IPS-18a (cell line): ENCODE measurements around the gene ABCA5.

ENCODE experiments used
- H3K27ac ChIP-seq: one replicate; pipeline ENCODE4 v1.5.1; 2013; ENCODE audit warnings: low read length
- H3K27me3 ChIP-seq: one replicate; pipeline ENCODE4 v1.6.1; 2013; ENCODE audit warnings: mild to moderate bottlenecking, low read length; ENCODE audit not compliant: control insufficient read depth, insufficient read depth
- H3K36me3 ChIP-seq: one replicate; pipeline ENCODE4 v1.6.1; 2013; ENCODE audit warnings: low read depth, low read length; ENCODE audit not compliant: control insufficient read depth
- H3K4me1 ChIP-seq: one replicate; pipeline ENCODE4 v1.6.1; 2013; ENCODE audit warnings: low read depth, low read length; ENCODE audit not compliant: control insufficient read depth
- H3K4me3 ChIP-seq: one replicate; pipeline ENCODE4 v1.5.1; 2013; ENCODE audit warnings: low read length
- H3K9ac ChIP-seq: one replicate; pipeline ENCODE4 v1.6.1; 2013; ENCODE audit warnings: mild to moderate bottlenecking, low read length, moderate library complexity
- H3K9me3 ChIP-seq: one replicate; pipeline ENCODE4 v1.6.1; 2013; ENCODE audit warnings: low read depth, low read length; ENCODE audit not compliant: control insufficient read depth

Gene ABCA5

DNA sequence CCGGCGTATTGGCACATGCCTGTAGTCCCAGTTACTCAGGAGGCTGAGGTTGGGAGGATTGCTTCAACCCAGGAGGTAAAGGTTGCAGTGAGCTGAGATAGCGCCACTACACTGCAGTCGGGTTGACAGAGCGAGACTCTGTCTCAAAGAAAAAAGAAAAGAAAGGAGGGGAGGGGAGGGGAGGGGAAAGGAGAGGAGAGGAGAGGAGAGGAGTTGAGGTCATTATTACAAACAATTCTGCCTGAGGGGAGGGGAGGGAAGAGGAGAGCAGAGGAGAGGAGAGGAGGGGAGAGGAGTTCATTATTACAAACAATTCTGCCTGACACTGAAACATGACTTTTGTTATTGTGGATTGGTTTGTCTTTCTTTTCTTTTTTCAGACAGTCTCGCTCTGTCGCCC is 19.8 kb upstream of the ABCA5 start:
- no peaks in the 10 kb centered on the region for H3K27me3 ChIP-seq
- H3K9ac ChIP-seq = no peak overlapping the region
- no peaks in the 10 kb centered on the region for H3K36me3 ChIP-seq
- peaks cover 15% of the 10 kb centered on the region for H3K4me1 ChIP-seq
- H3K27ac ChIP-seq = no peak overlapping the region
- H3K4me3 ChIP-seq = no peak overlapping the region
- no peaks in the 10 kb centered on the region for H3K9me3 ChIP-seq

DNA sequence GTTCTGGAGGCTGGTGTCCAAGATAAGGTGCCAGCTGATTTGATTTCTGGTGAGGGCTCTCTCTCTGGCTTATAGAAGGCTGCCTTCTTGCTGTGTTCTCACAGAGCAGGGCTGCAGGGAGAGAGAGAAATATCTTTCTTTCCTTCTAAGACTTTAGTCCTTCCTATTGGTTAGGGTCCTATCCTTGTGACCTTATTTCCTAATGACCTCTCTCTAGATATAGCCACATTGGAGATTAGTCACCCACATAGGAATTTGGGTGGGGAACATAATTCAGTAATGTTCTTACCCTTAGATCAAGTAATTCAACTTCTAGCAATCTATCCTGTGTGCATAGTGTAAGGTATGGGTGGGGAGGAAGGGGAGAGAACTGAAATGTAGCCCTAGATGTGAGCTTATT is 18.0 kb upstream of the ABCA5 start:
- Histone ChIP-seq H3K4me1 (peaks cover 15% of the 10 kb centered on the region), H3K9ac (no peak overlapping the region), H3K27me3 (no peaks in the 10 kb centered on the region), H3K27ac (no peak overlapping the region), H3K4me3 (no peak overlapping the region), H3K9me3 (no peaks in the 10 kb centered on the region), H3K36me3 (no peaks in the 10 kb centered on the region)

DNA sequence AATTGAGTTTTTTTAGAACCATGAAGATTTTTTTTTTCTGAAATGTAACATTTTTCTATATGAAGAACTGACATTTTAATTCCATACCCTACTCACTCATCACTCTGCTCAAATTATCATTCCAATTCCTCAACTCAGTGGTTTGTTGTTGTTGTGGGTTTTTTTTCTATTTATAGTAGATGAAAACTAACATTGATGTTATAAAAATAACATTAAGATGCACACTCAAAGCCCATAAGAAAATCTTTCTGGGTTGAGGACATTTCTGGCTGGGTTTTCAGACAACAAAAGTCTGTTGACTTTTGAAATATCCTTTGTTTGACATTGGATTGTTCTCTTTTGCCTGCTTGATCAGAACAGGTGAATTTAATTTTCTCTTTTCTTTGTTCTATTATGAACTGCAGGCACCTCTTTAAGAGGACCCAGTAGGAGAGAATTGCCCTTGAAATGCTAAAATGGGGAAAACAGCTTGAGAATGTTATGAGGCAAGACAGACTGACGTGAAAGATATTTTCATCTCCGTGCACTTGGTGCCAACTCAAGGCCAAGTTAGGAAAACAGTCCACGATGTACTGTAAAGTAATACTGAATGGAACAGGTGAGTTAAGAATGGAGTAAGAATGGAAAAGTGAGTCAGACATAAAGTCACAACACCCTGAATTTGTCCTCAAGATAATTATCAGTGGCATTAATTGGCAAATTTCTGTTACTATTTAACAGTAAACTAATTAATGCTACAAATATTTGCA is 16.1 kb upstream of the ABCA5 start:
- Histone ChIP-seq H3K9ac (no peak overlapping the region), H3K4me3 (no peak overlapping the region), H3K27ac (no peak overlapping the region), H3K4me1 (peaks cover 15% of the 10 kb centered on the region), H3K9me3 (no peaks in the 10 kb centered on the region), H3K36me3 (no peaks in the 10 kb centered on the region), H3K27me3 (no peaks in the 10 kb centered on the region)

DNA sequence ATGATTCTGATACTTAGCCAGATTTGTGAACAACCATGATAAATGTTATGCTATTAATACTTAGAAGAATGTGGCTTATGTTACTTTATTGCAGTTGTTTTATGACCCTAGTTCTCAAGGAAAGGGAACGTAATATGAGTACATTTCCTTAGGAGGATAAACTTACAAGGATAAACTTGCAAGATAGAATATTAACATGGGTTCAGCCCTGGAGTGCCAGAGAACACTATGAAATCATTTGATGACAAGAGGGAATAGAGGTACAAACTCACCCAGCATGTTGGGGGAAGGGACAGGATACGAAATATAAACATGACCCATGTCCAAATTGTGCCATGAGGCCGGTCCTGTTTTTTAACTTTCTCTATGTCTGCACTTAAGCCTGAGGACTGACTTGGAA is 13.0 kb upstream of the ABCA5 start:
- H3K36me3 ChIP-seq = no peaks in the 10 kb centered on the region
- no peaks in the 10 kb centered on the region for H3K9me3 ChIP-seq
- H3K27me3 ChIP-seq = no peaks in the 10 kb centered on the region
- peaks cover 15% of the 10 kb centered on the region for H3K4me1 ChIP-seq
- H3K9ac ChIP-seq = no peak overlapping the region
- no peak overlapping the region for H3K27ac ChIP-seq
- H3K4me3 ChIP-seq = no peak overlapping the region

DNA sequence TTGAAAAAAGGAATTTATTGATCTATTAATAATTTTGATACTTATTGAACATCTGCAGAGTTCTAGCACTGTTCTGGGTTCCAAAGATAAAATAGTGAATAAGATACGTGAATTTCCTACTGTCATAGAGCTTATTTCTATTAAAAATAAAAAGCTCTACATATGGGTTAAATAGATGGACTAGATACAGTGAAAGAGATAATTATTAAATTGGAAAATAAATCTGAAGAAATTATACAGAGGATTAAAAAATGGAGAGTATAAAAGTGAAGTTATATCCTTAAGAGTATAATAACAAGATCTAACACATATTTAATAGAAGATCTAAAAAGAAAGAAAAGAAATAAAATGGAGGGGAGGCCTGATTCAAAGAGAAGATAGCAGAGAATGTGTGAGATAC is 10.1 kb upstream of the ABCA5 start:
- Histone ChIP-seq H3K36me3 (no peaks in the 10 kb centered on the region), H3K9me3 (no peaks in the 10 kb centered on the region), H3K4me3 (no peak overlapping the region), H3K27ac (no peak overlapping the region), H3K4me1 (no peaks in the 10 kb centered on the region), H3K27me3 (no peaks in the 10 kb centered on the region), H3K9ac (no peak overlapping the region)

DNA sequence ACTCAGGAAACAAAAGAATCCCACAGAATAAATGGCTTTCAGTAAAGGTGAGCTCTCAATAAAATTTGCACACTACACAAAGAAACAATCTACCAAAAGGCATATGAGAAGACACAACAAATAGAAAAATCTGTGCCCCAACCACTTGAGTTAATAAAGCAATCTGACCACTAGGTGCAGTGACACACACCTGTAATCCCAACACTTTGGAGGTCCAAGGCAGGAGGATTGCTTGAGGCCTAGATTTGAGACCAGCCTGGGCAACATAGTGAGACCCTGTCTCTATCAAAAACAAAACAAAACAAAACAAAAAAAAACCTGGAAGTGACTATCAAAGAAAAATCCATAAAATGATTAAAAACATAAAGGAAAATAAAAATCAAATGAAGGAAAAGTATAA is 9.6 kb upstream of the ABCA5 start:
- H3K9me3 ChIP-seq = no peaks in the 10 kb centered on the region
- H3K9ac ChIP-seq = no peak overlapping the region
- H3K36me3 ChIP-seq = no peaks in the 10 kb centered on the region
- H3K27me3 ChIP-seq = no peaks in the 10 kb centered on the region
- H3K4me3 ChIP-seq = no peak overlapping the region
- H3K27ac ChIP-seq = no peak overlapping the region
- no peaks in the 10 kb centered on the region for H3K4me1 ChIP-seq

- H3K4me3 ChIP-seq = no peak overlapping the region
- no peaks in the 10 kb centered on the region for H3K27me3 ChIP-seq
- H3K36me3 ChIP-seq = no peaks in the 10 kb centered on the region
- H3K9ac ChIP-seq = no peak overlapping the region
- H3K4me1 ChIP-seq = no peaks in the 10 kb centered on the region
- H3K9me3 ChIP-seq = no peaks in the 10 kb centered on the region
- no peak overlapping the region for H3K27ac ChIP-seq
These were observed 8.1 kb upstream of the ABCA5 start for GRCh38 chr17:69335058-69335457.

GRCh38 chr17:69333561-69333960 is 6.6 kb upstream of the ABCA5 start:
- Histone ChIP-seq H3K27me3 (no peaks in the 10 kb centered on the region), H3K4me3 (no peak overlapping the region), H3K27ac (no peak overlapping the region), H3K4me1 (no peaks in the 10 kb centered on the region), H3K36me3 (no peaks in the 10 kb centered on the region), H3K9me3 (no peaks in the 10 kb centered on the region), H3K9ac (no peak overlapping the region)

DNA sequence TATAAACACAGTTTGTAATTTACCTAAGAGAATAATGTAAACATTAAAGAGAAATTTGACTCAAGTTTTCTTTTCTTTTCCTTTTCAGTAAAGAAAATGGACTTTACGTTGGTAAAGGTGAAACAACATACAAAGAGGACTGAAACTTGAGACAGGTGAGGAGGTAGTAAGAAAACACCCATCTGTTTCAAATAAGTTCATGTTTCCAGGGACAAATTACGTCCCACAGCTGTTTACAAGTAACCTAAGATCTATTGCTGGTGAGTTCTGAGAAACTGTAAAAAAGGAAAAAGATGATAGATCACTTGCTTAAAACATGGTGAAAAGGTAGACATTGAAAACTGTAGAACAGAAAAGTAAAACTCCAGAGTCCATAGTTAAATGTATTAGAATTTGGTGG is 4.8 kb upstream of the ABCA5 start:
- Histone ChIP-seq H3K36me3 (no peaks in the 10 kb centered on the region), H3K4me3 (no peak overlapping the region), H3K9ac (no peak overlapping the region), H3K27ac (no peak overlapping the region), H3K27me3 (peaks cover 6% of the 10 kb centered on the region), H3K4me1 (no peaks in the 10 kb centered on the region), H3K9me3 (no peaks in the 10 kb centered on the region)

DNA sequence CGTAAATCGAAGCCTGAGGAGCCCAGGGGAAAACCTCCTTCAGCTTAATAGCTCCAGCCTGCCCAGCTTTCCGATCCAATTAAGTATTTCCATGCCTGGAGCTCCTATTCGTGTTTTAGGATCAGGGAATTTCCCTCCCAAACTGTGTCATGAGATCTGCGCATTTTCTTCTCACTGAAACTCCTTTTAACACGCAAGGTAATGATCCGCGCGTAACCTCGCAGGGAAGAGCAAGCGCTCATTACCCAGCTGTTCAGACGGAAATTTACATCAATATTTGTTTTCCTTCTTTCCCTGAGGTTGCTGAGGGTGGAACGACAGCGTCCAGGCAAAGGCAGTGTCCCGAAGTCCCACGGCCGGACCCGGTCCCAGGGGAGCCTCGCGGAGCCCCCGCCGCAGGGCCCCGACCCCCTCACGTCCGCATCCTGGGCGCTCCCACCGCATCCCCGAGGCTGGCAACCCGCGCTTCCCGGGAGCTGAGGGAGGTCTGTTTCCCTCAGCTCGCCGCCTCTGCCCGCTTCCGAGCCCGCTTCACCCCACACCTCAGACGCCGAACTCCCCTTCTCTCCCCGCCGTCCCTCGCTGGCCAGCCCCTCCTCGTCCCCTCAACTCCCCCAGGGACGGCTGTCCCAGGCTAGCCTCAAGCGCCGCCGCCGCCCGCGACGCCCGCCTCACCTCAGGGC is 415 bp downstream of the ABCA5 start:
- H3K27ac ChIP-seq = no peak overlapping the region
- H3K9ac ChIP-seq = no peak overlapping the region
- H3K4me1 ChIP-seq = peaks cover 16% of the 10 kb centered on the region
- H3K4me3 ChIP-seq = peak overlapping the region; percentile 79
- H3K9me3 ChIP-seq = no peaks in the 10 kb centered on the region
- H3K27me3 ChIP-seq = peaks cover 30% of the 10 kb centered on the region
- no peaks in the 10 kb centered on the region for H3K36me3 ChIP-seq

- no peaks in the 10 kb centered on the region for H3K36me3 ChIP-seq
- H3K27ac ChIP-seq = no peak overlapping the region
- H3K27me3 ChIP-seq = peaks cover 30% of the 10 kb centered on the region
- no peaks in the 10 kb centered on the region for H3K9me3 ChIP-seq
- H3K4me1 ChIP-seq = peaks cover 24% of the 10 kb centered on the region
- H3K9ac ChIP-seq = no peak overlapping the region
- peak overlapping the region; percentile 79 for H3K4me3 ChIP-seq
These were observed 1.2 kb downstream of the ABCA5 start for GRCh38 chr17:69325518-69326376.
